HepG2 (cell line): ENCODE results near the gene SLC9A9. TPM values are rescaled to one million over a fixed set of nuclear protein-coding genes. Genes with fewer than 3 reads are reported as not detected.

Experiments
- ATAC-seq: fragments of 200-7000 bp; cut with Tn5 transposase; 3 replicates; pipeline ENCODE4 v1.9.1; 2020; ENCODE audit warnings: mild to moderate bottlenecking, moderate library complexity
- BruUV-seq: library from RNA; stranded (reverse); fragments of 400-500 nt; replicated peaks from 2 replicates; lab custom pipeline; 2021; lab: Mats Ljungman, UMichigan
- CTCF ChIA-PET: fragments of 300-600 bp; formaldehyde crosslinking; extraction: SDS; loops from one replicate; lab custom pipeline; 2021; ENCODE audit warnings: low total read pairs, inconsistent platforms, low intra/inter-chr PET ratio; lab: Yijun Ruan, JAX
- POLR2A ChIA-PET: fragments of 350-600 bp; sonication (Branson Sonifier 250); formaldehyde crosslinking; loops from one replicate; lab custom pipeline; 2020; ENCODE audit warnings: antibody characterized with exemption, inconsistent platforms; lab: Yijun Ruan, JAX
- DNase-seq: peaks from one replicate; pipeline ENCODE4 v3.0.0-alpha.2; 2015; ENCODE audit warnings: low spot score
- FAIRE-seq: peaks from 3 replicates; lab custom pipeline; 2011; peaks lifted over from hg19 to GRCh38; lab: Jason Lieb, UNC
- H2AFZ ChIP-seq: one replicate; pipeline ENCODE4 v1.6.1; 2011; ENCODE audit warnings: low read length, inconsistent platforms
- H3K27ac ChIP-seq: fragments of 300-600 bp; 3 replicates; pipeline ENCODE4 v1.8.0; 2011; ENCODE audit warnings: mixed run types, mild to moderate bottlenecking, mixed read lengths, low read length, inconsistent platforms; ENCODE audit not compliant: insufficient read depth; ENCODE audit errors: extremely low read length
- H3K27me3 ChIP-seq, 2 experiments: fragments of 200-600 bp in 1 of 2; 2 replicates in 1 of 2; 3 replicates in 1 of 2; pipeline versions ENCODE4 v1.6.0 to v1.8.0; 2011; ENCODE audit warnings: low read length in 2 of 2, mild to moderate bottlenecking in 2 of 2, moderate library complexity in 2 of 2, inconsistent platforms in 1 of 2; ENCODE audit not compliant: insufficient read depth in 2 of 2, control insufficient read depth in 1 of 2
- H3K36me3 ChIP-seq, 2 experiments: fragments of 200-600 bp in 1 of 2; replicated peaks in 1 of 2; 2 replicates in 1 of 2; 3 replicates in 1 of 2; pipeline versions ENCODE4 v1.5.1 to v1.8.0; 2011; ENCODE audit warnings: low read length in 2 of 2, inconsistent platforms in 1 of 2; ENCODE audit not compliant: insufficient read depth in 2 of 2, control insufficient read depth in 1 of 2
- H3K4me1 ChIP-seq: 2 replicates; pipeline ENCODE4 v1.5.1; 2012; ENCODE audit warnings: low read length, inconsistent platforms; ENCODE audit not compliant: insufficient read depth
- H3K4me2 ChIP-seq: 2 replicates; pipeline ENCODE4 v1.6.0; 2011; ENCODE audit warnings: low read depth, low read length, inconsistent platforms
- H3K4me3 ChIP-seq, 3 experiments: fragments of 200-600 bp in 1 of 3; sonication (generic), shearing (Covaris generic) in 1 of 3; replicated peaks in 1 of 3; 2 replicates each; pipeline ENCODE4 v1.5.1; 2011 to 2016; ENCODE audit warnings: low read length in 3 of 3, inconsistent platforms in 2 of 3, low read depth in 2 of 3, mild to moderate bottlenecking in 2 of 3, control low read depth in 1 of 3, mixed read lengths in 1 of 3; ENCODE audit not compliant: insufficient read depth in 1 of 3
- H3K79me2 ChIP-seq: one replicate; pipeline ENCODE4 v1.6.1; 2011; ENCODE audit warnings: low read length, inconsistent platforms; ENCODE audit not compliant: insufficient read depth
- H3K9ac ChIP-seq: 2 replicates; pipeline ENCODE4 v1.6.0; 2011; ENCODE audit warnings: mild to moderate bottlenecking, low read depth, low read length, inconsistent platforms; ENCODE audit not compliant: insufficient read depth
- H3K9me3 ChIP-seq: 2 replicates; pipeline ENCODE4 v1.5.1; 2012; ENCODE audit warnings: mild to moderate bottlenecking, low read length
- H4K20me1 ChIP-seq: 2 replicates; pipeline ENCODE4 v1.6.0; 2011; ENCODE audit warnings: inconsistent platforms, mild to moderate bottlenecking, low read length, moderate library complexity; ENCODE audit not compliant: insufficient read depth
- ASH2L ChIP-seq: fragments of 300-600, 200-600 bp; sonication (generic); IDR thresholded peaks from 2 replicates; pipeline ENCODE4 v1.7.0; 2017; ENCODE audit warnings: low read depth, mild to moderate bottlenecking, moderate library complexity, mixed read lengths, low read length; ENCODE audit not compliant: insufficient read length
- GTF2F1 ChIP-seq: fragments of 150-350 bp; IDR thresholded peaks from 2 replicates; pipeline ENCODE4 v1.6.1; 2014; ENCODE audit warnings: low read length
- IRF9 ChIP-seq: sonication (generic); formaldehyde crosslinking; IDR thresholded peaks from 2 replicates; pipeline ENCODE4 v1.8.0; 2022; ENCODE audit warnings: missing genetic modification reagents, mild to moderate bottlenecking, borderline replicate concordance
- NKX3-1 ChIP-seq: sonication (generic); formaldehyde crosslinking; IDR thresholded peaks from 2 replicates; pipeline ENCODE4 v1.5.0; 2020; ENCODE audit warnings: missing genetic modification reagents
- NR1H2 ChIP-seq: sonication (generic); formaldehyde crosslinking; IDR thresholded peaks from 2 replicates; pipeline ENCODE4 v1.8.1; 2022; ENCODE audit warnings: low read depth, missing genetic modification reagents, borderline replicate concordance
- SIN3B ChIP-seq: fragments of 150-350 bp; IDR thresholded peaks from 2 replicates; pipeline ENCODE4 v1.6.1; 2014; ENCODE audit warnings: low read length
- THYN1 ChIP-seq: sonication (generic); formaldehyde crosslinking; IDR thresholded peaks from 2 replicates; pipeline ENCODE4 v1.8.1; 2023; ENCODE audit warnings: low read depth, mild to moderate bottlenecking, moderate library complexity, missing genetic modification reagents, borderline replicate concordance
- YEATS2 ChIP-seq: sonication (generic); formaldehyde crosslinking; IDR thresholded peaks from 2 replicates; pipeline ENCODE4 v1.4.0; 2020; ENCODE audit warnings: missing genetic modification reagents, borderline replicate concordance
- ZEB1 ChIP-seq: IDR thresholded peaks from 2 replicates; pipeline ENCODE4 v1.6.1; 2012; ENCODE audit warnings: mild to moderate bottlenecking, low read depth, inconsistent platforms; ENCODE audit not compliant: insufficient replicate concordance
- ZNF318 ChIP-seq: sonication (generic); formaldehyde crosslinking; IDR thresholded peaks from 2 replicates; pipeline ENCODE4 v1.4.0; 2020; ENCODE audit warnings: mild to moderate bottlenecking, missing genetic modification reagents
- ZNF331 ChIP-seq: sonication (generic); formaldehyde crosslinking; IDR thresholded peaks from 2 replicates; pipeline ENCODE4 v1.4.0; 2020; ENCODE audit warnings: missing genetic modification reagents
- ZNF33B ChIP-seq: sonication (generic); formaldehyde crosslinking; IDR thresholded peaks from 2 replicates; pipeline ENCODE4 v1.5.1; 2020; ENCODE audit warnings: mild to moderate bottlenecking, missing genetic modification reagents
- ZNF639 ChIP-seq: conservative IDR thresholded peaks from 2 replicates; pipeline ENCODE4 v1.6.1; 2018; ENCODE audit warnings: missing genetic modification reagents
- ZNF720 ChIP-seq: sonication (generic); formaldehyde crosslinking; IDR thresholded peaks from 2 replicates; pipeline ENCODE4 v1.4.0; 2020; ENCODE audit warnings: missing genetic modification reagents
- ZNF777 ChIP-seq: sonication (generic); formaldehyde crosslinking; IDR thresholded peaks from 2 replicates; pipeline ENCODE4 v1.4.0; 2020; ENCODE audit warnings: missing genetic modification reagents
- WGBS: methylation state at CpG from one replicate; pipeline ENCODE4 v1.1.6; 2017; ENCODE audit warnings: low lambda C conversion rate; 5-methylcytosine and 5-hydroxymethylcytosine counted together
- in situ Hi-C: cut with HindIII; loops from 2 replicates; pipeline ENCODE4 v1.10.0; 2017; ENCODE audit warnings: low pct_unique_long_range_greater_than_20kb; ENCODE audit not compliant: extremely low pct_ligation_motif_present
- intact Hi-C: fragments of 100-400 bp; cut with micrococcal nuclease; formaldehyde crosslinking; loops from one replicate; pipeline ENCODE4 v1.10.0; 2022; ENCODE audit not compliant: unreplicated experiment
- polyA plus RNA-seq, 8 experiments: library from polyadenylated mRNA; depleted of rRNA in 3 of 8; stranded (reverse) in 7 of 8; unstranded in 1 of 8; fragments of >200 nt; fragmentation: Illumina TruSeq in 4 of 8; extraction: Trizol in 4 of 8; gene quantifications; 2 replicates each; pipeline versions ENCODE4 v1.2.1 to v1.2.3, GENCODE V29; 2011 to 2016; ENCODE audit warnings: low read depth in 4 of 8, missing spikeins in 1 of 8, mixed read lengths in 1 of 8; ENCODE audit not compliant: insufficient read depth in 1 of 8
- total RNA-seq, 5 experiments: library from RNA; depleted of rRNA; stranded (reverse); fragments of >200 nt; fragmentation: Illumina TruSeq; extraction: Trizol; gene quantifications; 2 replicates each; pipeline ENCODE4 v1.2.3, GENCODE V29; 2016; ENCODE audit warnings: low read depth in 1 of 5

SLC9A9 gene
- total and polyA plus RNA-seq, 2 of the 13 experiments (the other 11 are each of a cell fraction or from before 2014, with no cell fraction given), result not detected

GRCh38 chr3:143585720-143586456 is 262.4 kb downstream of the SLC9A9 start:
- Histone ChIP-seq H3K9ac (no peak overlapping the region), H3K4me3 (no peak overlapping the region), H3K27ac (no peak overlapping the region), H3K36me3 (no peaks in the 10 kb centered on the region), H3K79me2 (no peaks in the 10 kb centered on the region), H3K27me3 (peaks cover 0 to 2% of the 10 kb centered on the region in 2 experiments; a peak in 2 of 5 replicates), H3K4me1 (no peaks in the 10 kb centered on the region), H3K4me2 (no peak overlapping the region), H3K9me3 (no peaks in the 10 kb centered on the region), H4K20me1 (no peaks in the 10 kb centered on the region), H2AFZ (no peak overlapping the region)
- no peak for FAIRE-seq
- in situ Hi-C loops (no loop called here), intact Hi-C loops (no loop called here)
- CTCF ChIA-PET, result no interaction called here
- POLR2A ChIA-PET, result no interaction called here
- DNase-seq, result no peak
- no peak for ATAC-seq
- no TSS peak for BruUV-seq
- WGBS, result 1% methylated on average over 4 of the region's 4 CpGs
- TF ChIP-seq ZNF33B (CRISPR knock-in tag), result no peak
- no peak for TF ChIP-seq THYN1 (CRISPR knock-in tag)
- TF ChIP-seq ZNF639, result no peak
- TF ChIP-seq YEATS2, result no peak
- no peak for TF ChIP-seq NR1H2 (CRISPR knock-in tag)
- TF ChIP-seq SIN3B, result no peak
- TF ChIP-seq GTF2F1, result no peak
- TF ChIP-seq ZNF777, result no peak
- TF ChIP-seq NKX3-1, result no peak
- TF ChIP-seq ZNF331 (CRISPR knock-in tag), result no peak
- TF ChIP-seq ZEB1, result no peak
- no peak for TF ChIP-seq ASH2L
- no peak for TF ChIP-seq ZNF318
- TF ChIP-seq ZNF720 (CRISPR knock-in tag), result no peak
- no peak for TF ChIP-seq IRF9 (CRISPR knock-in tag)
